Melanocyte of skin (primary cell): ENCODE data around the gene CNR2. TPM values are rescaled to one million over a fixed set of nuclear protein-coding genes. Genes with fewer than 3 reads are reported as not detected.

Source experiments
- small RNA-seq, 2 donors: library from RNA; depleted of rRNA; stranded (forward); fragments of <200 nt; gene quantifications; one replicate each; pipeline ENCODE3, GENCODE V24; 2012
- total RNA-seq, 2 donors: library from RNA; depleted of rRNA; stranded (reverse); fragments of >200 nt; gene quantifications; 2 replicates each; pipeline ENCODE4 v1.2.3, GENCODE V29; 2012

The CNR2 gene
- not detected for total RNA-seq

GRCh38 chr1:23913212-23913880, at the start of gene CNR2:
Gene CNR2, minus strand, starts transcription at chr1:23913362. Its CDS starts 37,745 bp downstream, at chr1:23875617.

GRCh38 chr1:23959461-23960290, 46.5 kb upstream of the CNR2 start, which contains the start of gene PNRC2:
Gene PNRC2, plus strand, starts transcription at chr1:23959828. Its CDS starts 1,630 bp downstream, at chr1:23961458.

GRCh38 chr1:23867895-23868556, 45.1 kb downstream of the CNR2 start, which contains the start of gene FUCA1:
Gene FUCA1, minus strand, starts transcription at chr1:23868290. Its CDS starts 4 bp downstream, at chr1:23868286.

GRCh38 chr1:23825076-23825761, 87.9 kb downstream of the CNR2 start, which contains the start of gene HMGCL:
Gene HMGCL, minus strand, starts transcription at chr1:23825429. Its CDS starts 14 bp downstream, at chr1:23825415.

Small RNA genes within 50 kb of the gene (small RNA-seq; reads per million reads assigned to genes)
- gene MIR378F = 0 reads per million in 2 donors

Other genes with a start within 250 kb of the CNR2 start
- gene RPL11, start 221.6 kb downstream of the CNR2 start, total RNA-seq = 100 to 1,000 TPM; 322 to 481 TPM
- 10 to 100 TPM; 55.1 to 60.3 TPM for gene ELOA, start 169.9 kb downstream of the CNR2 start, total RNA-seq
- gene PITHD1, start 134.9 kb downstream of the CNR2 start, total RNA-seq = 10 to 100 TPM; 37.6 to 42.0 TPM
- gene LYPLA2, start 122.2 kb downstream of the CNR2 start, total RNA-seq = 10 to 100 TPM; 69.5 to 93.2 TPM
- 10 to 100 TPM; 34.8 to 71.6 TPM for gene GALE, start 112.6 kb downstream of the CNR2 start, total RNA-seq
- gene HMGCL, start 87.9 kb downstream of the CNR2 start, total RNA-seq = 10 to 100 TPM; 22.3 to 33.0 TPM
- gene FUCA1, start 45.1 kb downstream of the CNR2 start, total RNA-seq = 10 to 100 TPM; 10.7 to 16.9 TPM
- 10 to 100 TPM; 64.0 to 67.9 TPM for gene PNRC2, start 46.5 kb upstream of the CNR2 start, total RNA-seq
- 100 to 1,000 TPM in 1 of 2 donors, 10 to 100 TPM in 1; 60.9 to 100 TPM for gene SRSF10, start 67.0 kb upstream of the CNR2 start, total RNA-seq
- not detected for gene MYOM3, start 198.8 kb upstream of the CNR2 start, total RNA-seq
- gene IL22RA1, start 229.8 kb upstream of the CNR2 start, total RNA-seq = under 1 TPM in 1 of 2 donors, not detected in 1; under 0.01 TPM